BE2C (cell line): ENCODE measurements around the gene MYB.

ENCODE experiments used
- DNase-seq: peaks from one replicate; pipeline ENCODE4 v3.0.0-alpha.2; 2020
- H3K27me3 ChIP-seq: fragments of 250-450 bp; sonication (Bioruptor Pico); 2 replicates; pipeline ENCODE4 v1.5.1; 2020; ENCODE audit warnings: mild to moderate bottlenecking
- H3K36me3 ChIP-seq: fragments of 250-450 bp; sonication (Bioruptor Pico); 2 replicates; pipeline ENCODE4 v1.5.1; 2020; ENCODE audit warnings: mild to moderate bottlenecking
- H3K4me1 ChIP-seq: fragments of 250-450 bp; sonication (Bioruptor Pico); 2 replicates; pipeline ENCODE4 v1.5.1; 2020
- H3K4me3 ChIP-seq: 2 replicates; pipeline ENCODE4 v1.5.1; 2011; ENCODE audit warnings: low read depth, low read length
- H3K9me3 ChIP-seq: fragments of 250-450 bp; sonication (Bioruptor Pico); 2 replicates; pipeline ENCODE4 v1.5.1; 2020
- TF ChIP-seq, protein P1 (sequence below): IDR thresholded peaks from 2 replicates; pipeline ENCODE4 v1.5.1; 2012; ENCODE audit warnings: mild to moderate bottlenecking, low read depth, low read length

The MYB gene

DNA sequence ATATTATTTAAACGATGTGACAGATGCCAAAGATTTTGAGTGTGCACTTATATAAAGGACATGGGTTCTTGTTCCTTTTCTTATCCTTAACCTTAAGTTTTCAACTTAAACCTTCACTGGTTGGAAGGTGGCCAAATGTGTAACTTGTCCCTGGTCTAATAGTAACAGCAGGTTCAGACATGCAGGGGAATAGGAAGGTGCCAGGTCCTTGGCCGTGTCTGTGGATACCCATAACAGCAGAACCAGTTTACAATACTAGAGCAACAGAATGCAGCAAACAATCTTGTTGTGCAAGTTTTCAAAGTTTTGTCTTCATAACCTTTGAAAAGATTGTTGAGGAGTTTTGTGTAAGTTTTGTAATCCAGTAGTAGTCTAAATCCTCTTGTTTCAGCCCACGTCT, 4.4 kb downstream of the MYB start:
- H3K27me3 ChIP-seq: peaks cover 27% of the 10 kb centered on the region
- TF ChIP-seq, protein P1, sequence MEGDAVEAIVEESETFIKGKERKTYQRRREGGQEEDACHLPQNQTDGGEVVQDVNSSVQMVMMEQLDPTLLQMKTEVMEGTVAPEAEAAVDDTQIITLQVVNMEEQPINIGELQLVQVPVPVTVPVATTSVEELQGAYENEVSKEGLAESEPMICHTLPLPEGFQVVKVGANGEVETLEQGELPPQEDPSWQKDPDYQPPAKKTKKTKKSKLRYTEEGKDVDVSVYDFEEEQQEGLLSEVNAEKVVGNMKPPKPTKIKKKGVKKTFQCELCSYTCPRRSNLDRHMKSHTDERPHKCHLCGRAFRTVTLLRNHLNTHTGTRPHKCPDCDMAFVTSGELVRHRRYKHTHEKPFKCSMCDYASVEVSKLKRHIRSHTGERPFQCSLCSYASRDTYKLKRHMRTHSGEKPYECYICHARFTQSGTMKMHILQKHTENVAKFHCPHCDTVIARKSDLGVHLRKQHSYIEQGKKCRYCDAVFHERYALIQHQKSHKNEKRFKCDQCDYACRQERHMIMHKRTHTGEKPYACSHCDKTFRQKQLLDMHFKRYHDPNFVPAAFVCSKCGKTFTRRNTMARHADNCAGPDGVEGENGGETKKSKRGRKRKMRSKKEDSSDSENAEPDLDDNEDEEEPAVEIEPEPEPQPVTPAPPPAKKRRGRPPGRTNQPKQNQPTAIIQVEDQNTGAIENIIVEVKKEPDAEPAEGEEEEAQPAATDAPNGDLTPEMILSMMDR: no peak
- H3K36me3 ChIP-seq: no peaks in the 10 kb centered on the region
- H3K9me3 ChIP-seq: no peaks in the 10 kb centered on the region; the same call in 1 of the 2 replicates
- no peaks in the 10 kb centered on the region for H3K4me1 ChIP-seq
- DNase-seq: no peak
- no peak overlapping the region for H3K4me3 ChIP-seq

DNA sequence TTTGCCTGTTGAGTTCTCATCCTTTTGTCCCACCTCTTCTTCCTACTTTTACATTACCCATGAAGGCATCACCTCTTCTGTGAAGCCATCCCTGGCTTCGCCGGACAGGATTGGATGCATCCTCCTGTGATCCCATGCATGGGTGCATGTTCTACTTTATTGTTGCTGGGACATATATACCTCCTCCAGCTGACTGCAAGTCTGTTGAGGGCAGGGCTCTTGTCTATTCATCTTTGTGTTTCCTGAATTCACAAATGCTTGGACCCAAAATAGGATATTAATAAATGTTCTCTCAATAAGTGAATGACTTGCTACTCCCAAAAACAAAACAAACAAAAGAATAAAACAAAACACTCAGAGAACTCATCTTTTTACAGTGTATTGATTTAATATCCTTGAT, 5.1 kb downstream of the MYB start:
- H3K4me3 ChIP-seq: no peak overlapping the region
- H3K4me1 ChIP-seq: no peaks in the 10 kb centered on the region
- no peaks in the 10 kb centered on the region for H3K36me3 ChIP-seq
- no peak for DNase-seq
- H3K27me3 ChIP-seq: peaks cover 26% of the 10 kb centered on the region
- TF ChIP-seq, protein P1: no peak
- H3K9me3 ChIP-seq: no peaks in the 10 kb centered on the region; the same call in 1 of the 2 replicates

DNA sequence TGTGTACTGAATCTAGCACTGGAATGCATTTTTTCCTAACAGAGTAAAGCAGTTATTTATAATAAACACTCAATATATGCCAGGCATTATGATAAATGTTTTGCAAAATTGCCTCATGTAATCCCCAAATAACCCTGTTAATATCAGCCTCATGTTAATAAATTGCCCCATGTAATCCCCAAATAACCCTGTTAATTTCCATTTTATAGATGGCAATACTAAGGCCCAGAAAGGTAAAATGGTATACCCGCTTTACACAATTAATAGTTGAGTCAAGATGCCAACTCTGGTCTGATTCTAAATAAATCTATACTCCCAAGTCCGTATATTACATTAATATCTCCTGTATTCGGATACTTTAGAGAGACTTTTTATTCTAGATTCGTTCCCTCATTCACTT, 6.3 kb downstream of the MYB start:
- no peaks in the 10 kb centered on the region for H3K4me1 ChIP-seq
- TF ChIP-seq, protein P1: no peak
- H3K36me3 ChIP-seq: no peaks in the 10 kb centered on the region
- H3K27me3 ChIP-seq: peaks cover 15% of the 10 kb centered on the region
- no peaks in the 10 kb centered on the region; the same call in 1 of the 2 replicates for H3K9me3 ChIP-seq
- H3K4me3 ChIP-seq: no peak overlapping the region
- no peak for DNase-seq

DNA sequence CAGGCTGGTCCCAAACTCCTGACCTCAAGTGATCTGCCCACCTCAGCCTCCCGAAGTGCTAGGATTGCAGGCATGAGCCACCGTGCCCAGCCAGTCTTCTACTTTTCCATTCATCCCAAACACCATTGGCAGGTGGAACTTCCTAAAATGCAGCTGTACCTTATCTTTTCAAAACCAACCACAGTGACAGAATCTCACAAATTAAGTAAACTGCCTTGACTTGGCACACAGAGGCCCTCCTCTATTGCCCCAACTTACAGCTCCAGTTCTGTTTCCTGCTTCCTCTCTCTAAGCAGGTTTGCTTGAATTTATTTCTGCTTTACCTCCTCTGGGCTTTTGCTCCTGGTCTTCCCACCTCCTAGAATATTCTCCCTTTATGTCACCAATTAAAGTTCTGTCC, 7.6 kb downstream of the MYB start:
- no peak overlapping the region for H3K4me3 ChIP-seq
- H3K36me3 ChIP-seq: no peaks in the 10 kb centered on the region
- TF ChIP-seq, protein P1: no peak
- no peak for DNase-seq
- H3K4me1 ChIP-seq: no peaks in the 10 kb centered on the region
- peaks cover 1% of the 10 kb centered on the region for H3K27me3 ChIP-seq
- H3K9me3 ChIP-seq: no peaks in the 10 kb centered on the region

DNA sequence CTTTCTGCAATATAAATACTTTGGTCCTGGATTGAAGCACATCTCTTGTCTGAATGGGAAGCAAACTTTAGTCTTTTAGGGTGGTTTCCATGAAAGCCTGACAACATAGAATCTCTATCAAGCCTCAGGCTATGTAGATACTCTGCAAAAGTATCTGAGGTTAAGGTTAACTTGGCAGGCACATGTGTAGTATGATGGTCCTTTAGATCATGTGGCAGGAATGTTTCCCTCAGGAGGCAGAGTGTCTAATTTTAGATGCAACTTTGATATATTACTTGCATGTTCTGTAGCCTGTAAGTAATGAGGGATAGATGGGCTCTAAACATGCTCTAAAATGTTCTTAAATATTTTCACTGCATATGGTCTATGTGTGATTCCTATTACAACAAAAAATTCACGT, 8.2 kb downstream of the MYB start:
- no peaks in the 10 kb centered on the region for H3K36me3 ChIP-seq
- no peaks in the 10 kb centered on the region for H3K4me1 ChIP-seq
- H3K4me3 ChIP-seq: no peak overlapping the region

DNA sequence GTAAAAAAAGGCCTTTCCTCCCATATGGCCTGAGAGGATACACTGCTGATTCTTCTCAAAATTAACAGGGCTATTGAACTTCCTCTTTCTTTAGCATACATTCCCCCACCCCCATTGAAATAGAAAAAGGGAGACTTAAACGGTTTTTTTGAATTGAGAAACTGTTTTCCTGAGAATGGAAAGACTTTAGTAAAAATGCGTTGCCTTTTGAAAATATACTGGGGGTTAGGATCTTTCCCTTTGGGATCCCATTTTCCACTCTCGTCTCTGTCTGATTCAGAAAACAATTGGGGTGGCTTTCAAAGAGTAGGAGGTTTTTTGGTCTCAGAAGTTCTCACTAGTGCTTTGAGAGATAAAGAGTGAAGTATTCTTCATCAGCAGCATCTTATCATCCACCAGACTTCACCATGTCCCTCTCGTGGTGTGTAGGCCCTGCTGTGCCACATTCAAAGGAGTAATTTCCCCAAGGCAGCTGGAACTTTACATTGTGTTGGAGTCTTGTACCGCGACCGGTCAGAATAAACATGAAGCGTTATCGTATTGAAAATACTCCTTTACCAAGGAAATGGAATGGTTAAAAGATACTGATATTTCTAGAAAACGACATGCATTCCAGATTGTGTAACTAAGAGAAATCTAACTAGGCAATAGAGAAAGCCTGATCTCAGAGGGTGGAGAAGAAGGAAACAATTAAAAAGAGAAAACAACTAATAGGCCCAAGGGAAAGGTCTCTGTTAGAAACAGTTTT, 10.6 kb downstream of the MYB start:
- TF ChIP-seq, protein P1: no peak
- no peaks in the 10 kb centered on the region for H3K9me3 ChIP-seq
- H3K4me1 ChIP-seq: no peaks in the 10 kb centered on the region
- no peak for DNase-seq
- H3K4me3 ChIP-seq: no peak overlapping the region
- no peaks in the 10 kb centered on the region for H3K36me3 ChIP-seq
- no peaks in the 10 kb centered on the region for H3K27me3 ChIP-seq

More for the DNA sequence above, 8.2 kb downstream of the MYB start:
- no peaks in the 10 kb centered on the region for H3K27me3 ChIP-seq
- no peaks in the 10 kb centered on the region for H3K9me3 ChIP-seq
- TF ChIP-seq, protein P1: no peak
- DNase-seq: no peak
